ENCODE results near the gene SDHAF1.
"Not testable (repeated sequence)": the region's sequence is repeated elsewhere in the genome, so short reads cannot be mapped to it uniquely, and the experiment has no call there.

SDHAF1 gene

DNA sequence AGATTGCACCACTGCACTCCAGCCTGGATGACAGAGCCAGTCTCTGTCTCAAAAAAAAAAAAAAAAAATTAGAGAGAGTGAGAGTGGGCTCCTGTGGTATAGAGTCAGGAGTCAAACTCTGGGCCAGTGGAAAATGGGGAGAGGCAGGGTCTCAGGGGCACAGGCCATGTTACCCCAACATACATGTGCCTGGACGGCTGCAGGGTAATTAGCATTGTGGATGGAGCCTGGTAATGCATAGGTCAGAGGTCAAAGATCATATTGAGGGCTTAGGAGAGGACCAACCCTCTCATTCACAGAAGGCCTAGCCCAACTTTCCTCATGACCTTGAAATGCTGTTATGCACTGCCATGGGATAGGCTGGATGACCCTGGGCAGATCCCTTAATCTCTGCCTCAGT, 30.6 kb downstream of the SDHAF1 start:
- DNase-seq = no peak

DNA sequence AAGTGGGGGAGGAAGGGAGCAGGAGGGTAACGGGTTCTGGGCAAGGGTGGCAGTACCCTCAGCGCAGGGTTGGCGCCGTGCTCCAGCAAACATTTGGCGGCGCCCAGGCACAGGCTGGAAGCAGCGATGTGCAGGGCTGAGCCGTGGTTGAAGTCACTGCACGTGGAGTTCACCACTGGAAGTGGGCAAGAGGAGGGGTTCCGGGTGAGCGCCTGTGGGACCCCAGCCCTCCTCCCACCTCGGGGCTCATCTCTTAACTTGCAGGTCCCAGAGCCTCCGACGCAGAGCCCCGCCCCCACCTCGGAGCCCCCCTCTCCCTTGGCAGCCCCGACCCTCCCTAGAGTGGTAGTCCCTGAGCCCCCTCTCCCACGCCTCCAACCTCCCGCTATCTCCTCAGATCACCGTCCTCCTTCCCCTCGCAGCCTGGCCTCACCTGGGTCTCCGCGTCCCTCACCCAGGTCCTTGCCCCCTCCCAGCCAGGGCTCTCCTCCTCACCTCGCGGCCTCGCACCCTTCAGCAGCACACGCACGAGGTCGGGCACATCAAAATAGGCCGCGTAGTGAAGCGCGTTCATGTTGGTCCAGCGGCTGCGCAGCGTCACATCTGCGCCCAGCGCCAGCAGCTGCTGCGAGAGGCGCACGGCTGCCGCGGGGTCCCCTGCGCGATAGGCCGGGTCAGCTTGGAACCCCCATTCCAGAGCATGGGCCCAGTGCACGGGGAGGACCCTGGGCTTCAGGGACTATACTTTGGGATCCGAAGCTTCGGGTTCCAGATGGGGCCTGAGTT, 31.3 kb downstream of the SDHAF1 start:
- DNase-seq = no peak

DNA sequence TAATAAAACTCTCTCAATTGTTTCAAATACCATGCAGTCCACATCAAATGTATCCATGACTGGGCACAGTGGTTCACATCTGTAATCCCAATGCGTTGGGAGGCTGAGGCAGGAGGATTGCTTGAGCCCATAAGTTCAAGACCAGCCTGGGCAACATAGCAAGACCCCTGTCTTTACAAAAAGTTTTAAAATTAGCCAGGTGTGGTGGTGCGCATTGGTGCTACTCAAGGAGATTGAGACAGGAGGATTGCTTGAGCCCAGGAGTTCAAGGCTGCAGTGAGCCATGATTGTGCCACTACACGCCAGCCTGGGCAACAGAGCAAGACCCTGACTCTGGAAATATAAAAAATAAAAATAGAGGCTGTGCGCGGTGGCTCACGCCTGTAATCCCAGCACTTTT, 32.7 kb downstream of the SDHAF1 start:
- DNase-seq = no peak

DNA sequence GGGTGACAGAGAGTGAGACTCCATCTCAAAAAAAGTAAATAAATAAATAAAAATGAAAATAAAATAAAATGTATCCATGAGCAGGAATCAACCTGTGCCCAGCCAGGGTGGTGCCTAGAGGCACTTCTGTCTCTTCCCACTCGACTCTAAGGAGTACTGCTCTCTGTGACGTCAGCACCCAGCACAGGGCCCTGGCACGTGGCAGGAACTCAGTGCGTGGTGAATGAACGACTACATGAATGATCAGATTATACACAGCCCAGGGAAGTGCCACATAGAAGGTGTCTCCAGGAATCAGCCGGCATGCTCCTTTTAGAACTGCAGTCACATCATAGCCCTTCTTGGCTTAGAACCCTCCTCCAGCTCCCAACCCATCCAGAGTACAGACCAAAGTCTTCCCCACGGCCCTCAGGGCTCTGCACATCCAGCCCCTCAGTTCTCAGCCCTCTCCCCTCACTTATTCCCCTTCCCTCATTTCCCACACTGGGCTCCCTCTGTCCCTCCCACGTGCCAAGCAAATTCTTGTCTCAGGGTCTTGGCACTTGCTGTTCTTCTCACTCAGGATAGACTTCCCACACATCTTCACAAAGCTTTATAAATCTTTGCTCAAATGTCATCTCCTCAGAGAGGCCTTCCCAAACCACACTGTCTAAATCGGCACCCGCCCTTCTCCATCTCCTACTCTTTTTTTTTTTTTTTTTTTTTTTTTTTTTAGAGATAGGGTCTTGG, 33.5 kb downstream of the SDHAF1 start:
- no peak for DNase-seq

DNA sequence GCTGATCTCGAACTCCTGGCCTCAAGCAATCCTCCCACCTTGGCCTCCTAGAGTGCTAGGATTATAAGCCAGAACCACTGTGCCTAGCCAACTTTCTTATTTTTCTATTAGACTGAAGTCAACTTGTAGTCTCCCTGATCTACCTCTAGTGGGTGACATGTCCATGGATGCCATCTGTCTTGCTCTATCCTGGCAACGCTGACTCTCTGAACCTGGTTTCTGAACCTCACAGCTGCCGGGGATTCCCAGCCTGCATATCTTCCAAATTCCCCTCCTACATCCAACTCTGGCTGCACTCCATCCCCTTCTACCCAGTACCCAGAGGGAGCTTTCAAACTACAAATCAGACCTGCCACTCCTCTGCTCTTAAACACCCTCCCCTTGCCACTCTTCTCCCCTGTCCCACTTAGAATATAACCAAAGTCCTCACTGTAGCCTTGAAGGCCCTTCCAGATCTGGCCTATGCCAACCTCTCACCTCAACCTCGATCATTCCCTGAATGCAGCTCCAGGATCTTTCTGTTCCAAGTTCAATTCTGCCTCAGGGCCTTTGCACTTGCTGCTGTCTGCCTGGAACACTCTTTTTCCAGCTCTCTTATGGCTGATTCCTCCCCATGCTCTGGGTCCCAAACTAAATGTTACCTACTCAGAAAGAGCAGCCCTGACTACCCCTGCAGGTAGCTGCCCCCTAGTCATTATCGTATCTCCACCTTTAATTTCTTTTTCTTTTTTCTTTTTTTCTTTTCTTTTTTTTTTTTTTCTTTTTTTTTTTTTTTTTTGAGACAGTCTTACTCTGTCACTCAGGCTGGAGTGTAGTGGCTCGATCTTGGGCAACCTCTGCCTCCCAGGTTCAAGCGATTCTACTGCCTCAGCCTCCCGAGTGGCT, 35.5 kb downstream of the SDHAF1 start:
- DNase-seq = peak; percentile 56

DNA sequence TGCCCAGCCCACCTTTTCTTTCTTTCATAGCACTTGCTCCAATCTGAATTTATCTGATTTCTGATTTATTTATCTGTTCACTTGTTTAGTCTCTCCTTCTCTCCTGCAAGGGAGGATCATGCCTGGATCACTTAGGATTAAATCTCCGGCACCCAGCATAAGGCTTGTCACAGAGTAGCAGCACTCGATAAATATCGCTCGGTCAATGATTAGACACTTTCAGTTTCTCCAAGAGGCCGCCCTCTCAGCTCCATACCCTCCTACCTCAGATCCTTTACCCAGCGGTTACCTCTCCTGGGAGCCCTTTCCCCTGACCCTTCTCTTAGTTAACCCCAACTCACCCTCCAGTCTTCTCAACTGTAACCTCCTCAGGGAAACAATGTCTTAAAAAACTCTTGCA, 36.3 kb downstream of the SDHAF1 start:
- DNase-seq = no peak

DNA sequence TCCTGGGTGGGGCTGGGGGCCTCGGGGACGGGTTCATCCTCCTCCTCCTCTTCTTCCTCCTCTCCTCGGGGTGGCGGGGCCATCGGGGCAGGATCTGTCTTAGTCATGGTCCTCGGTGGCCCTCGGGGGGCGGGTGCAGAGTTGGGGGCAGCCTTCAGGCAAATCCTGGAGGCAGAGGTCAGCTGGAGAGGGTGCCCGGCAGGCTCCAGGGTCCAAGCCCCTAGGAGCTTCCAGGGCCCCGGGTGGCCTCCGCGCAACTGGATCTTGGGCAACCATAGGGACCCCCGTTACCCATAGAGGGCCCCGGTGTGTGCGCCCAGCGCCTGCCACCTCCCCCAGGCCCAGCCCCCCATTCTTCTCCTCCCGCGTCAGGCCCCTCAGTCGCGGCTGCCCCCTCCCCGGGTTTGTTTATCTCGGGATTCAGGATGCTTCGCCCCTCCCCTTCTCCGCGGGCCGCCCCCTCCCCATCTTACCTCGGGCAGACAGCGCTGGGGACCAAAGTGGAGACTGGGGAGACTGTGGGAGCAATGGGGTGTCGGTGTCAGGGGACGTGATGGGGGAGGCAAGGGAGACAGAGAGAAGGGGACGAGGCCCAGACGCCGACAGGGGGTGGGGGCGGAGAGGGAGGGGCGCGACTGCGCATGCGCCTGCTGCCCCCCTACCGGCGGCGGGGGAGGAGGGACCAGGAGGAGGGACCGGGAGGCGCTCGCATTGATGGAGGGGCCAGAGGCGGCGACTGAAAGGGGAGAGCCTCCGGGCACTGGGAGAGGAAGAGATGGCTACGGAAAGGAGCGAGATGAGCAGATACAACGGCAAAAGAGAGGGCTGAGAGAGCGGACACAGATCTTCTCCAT, 37.5 kb downstream of the SDHAF1 start, which contains the start of gene CLIP3:
CLIP3 (minus strand) TSS at position 623 of the 854 bp plus-strand sequence; CDS start at position 107, 516 bp downstream.
- DNase-seq = peak; percentile 77

DNA sequence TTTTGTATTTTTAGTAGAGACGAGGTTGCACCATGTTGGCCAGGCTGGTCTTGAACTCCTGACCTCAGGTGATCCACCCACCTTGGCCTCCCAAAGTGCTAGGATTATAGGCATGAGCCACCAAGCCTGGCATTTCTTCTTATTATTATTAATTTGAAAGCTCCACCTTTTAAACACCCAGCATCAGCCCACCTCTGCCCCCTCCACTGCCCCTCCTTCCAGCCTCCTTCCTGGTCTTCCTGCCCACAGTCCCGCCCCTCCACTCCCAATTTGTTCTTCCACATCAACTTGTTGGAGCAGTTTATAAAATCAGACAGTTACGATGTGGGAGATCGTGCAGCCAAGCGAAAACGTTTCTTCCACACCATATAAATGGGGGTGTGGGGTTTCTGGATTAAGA, 45.5 kb downstream of the SDHAF1 start:
- DNase-seq = no peak

DNA sequence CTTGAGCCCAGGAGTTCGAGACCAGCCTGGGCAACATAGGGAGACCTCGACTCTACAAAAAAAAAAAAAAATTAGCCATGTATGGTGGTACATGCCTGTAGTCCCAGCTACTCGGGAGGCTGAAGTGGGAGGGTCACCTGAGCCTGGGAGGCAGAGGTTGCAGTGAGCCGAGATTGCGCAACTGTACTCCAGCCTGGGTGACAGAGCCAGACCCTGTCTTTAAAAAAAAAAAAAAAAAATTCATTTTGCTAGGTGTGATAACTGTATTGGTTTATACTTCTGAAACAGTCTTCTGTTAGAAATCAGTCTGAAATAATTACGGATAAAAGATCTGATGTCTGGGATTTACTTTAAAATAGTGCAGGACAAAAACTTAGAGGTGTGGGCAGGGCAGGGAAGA, 46.1 kb downstream of the SDHAF1 start:
- DNase-seq = not testable (repeated sequence)

DNA sequence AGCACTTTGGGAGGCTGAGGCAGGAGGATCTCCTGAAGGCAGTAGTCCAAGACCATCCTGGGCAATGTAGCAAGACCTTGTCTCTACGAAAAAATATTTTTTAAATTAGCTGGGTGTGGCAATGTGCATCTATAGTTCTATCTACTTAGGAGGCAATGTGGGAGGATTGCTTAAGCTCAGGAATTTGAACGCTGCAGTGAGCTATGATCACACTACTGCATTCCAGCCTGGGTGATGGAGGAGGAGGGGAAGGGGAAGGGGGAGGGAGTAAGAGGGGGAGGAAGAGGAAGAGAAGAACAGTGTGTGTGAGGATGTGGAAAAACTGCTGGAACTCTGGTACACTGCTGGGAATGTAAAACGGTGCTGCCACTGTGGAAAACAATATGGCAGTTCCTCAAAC, 46.8 kb downstream of the SDHAF1 start:
- DNase-seq = no peak

DNA sequence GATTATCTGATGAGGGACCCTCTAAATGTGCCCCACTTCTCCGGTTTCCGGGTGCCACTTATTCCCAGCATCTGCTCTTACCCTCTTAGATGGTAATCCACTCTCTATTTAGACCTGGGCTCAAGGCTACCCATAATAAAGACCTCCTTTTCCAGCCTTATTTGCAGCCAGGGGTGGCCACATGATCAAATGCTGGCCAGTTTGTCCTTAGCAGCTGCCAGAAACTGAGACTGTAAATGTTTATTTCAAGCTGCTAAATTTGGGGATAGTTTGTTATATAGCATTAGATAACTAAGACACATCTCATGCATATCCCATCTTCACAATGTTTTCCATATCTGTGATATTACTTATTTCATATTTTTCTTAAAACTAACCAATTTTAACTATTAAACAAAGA, 49.0 kb downstream of the SDHAF1 start:
- no peak for DNase-seq
